ENCODE results near the gene ST7. TPM values are rescaled to one million over a fixed set of nuclear protein-coding genes. Genes with fewer than 3 reads are reported as not detected.

The ST7 gene
- total RNA-seq, 1 experiment from 2014 or later = 38.2 TPM

DNA sequence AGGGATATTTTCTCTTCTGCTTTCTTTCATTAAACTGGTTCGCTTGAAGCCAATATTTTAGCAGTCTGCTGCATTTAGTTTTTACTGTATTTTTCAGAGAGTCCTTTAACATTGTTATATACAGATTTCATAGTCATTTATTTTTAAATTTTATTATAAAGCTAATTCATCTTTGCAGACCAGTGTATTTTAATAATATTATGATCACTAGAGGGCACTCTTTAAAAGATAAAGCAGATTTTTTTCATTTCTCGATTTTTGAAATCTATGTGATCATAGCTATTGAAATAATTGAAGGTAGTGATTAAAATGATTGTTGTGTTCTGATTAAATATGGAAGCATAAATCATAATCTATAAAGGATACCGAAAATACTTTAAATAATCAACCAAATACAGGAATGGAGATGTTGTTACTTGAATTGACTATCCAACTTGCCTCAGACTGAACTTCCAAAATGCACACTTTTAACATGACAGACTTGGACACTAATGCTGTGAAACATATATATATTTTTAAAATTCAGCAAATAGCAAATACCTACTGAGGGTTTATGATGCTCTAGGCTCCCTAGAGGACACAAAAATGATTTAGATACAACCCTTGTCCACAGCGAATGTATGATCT lies 35.2 kb downstream of the ST7 start:
- CTCF ChIA-PET = interaction anchor here (0.6 to 1.2 kb wide), 6 partner anchors 19 to 397 kb away, joined by 3 to 11 read pairs (median 3); no protein-coding TSS in a partner anchor
- Histone ChIP-seq H3K27me3 (replicated peaks; ENCODE audit: control insufficient read depth, insufficient read depth, low read length) (no peaks in the 10 kb centered on the region), H3K4me3 (ENCODE audit: low read depth, low read length) (no peak overlapping the region), H3K4me1 (peaks cover 5% of the 10 kb centered on the region; the same call in 1 of the 2 replicates), H3K36me3 (ENCODE audit: control insufficient read depth, insufficient read depth, low read length) (no peaks in the 10 kb centered on the region), H3K9me3 (0 out of 2 replicates have a peak, but pooled peaks cover 5% of the 10 kb centered on the region)
- Mint-ChIP-seq H3K4me3 (ENCODE audit: unreplicated experiment) (no peak overlapping the region), H3K36me3 (ENCODE audit: insufficient read depth, unreplicated experiment) (peaks cover 15% of the 10 kb centered on the region), H3K4me1 (ENCODE audit: low read depth, unreplicated experiment) (peaks cover 6% of the 10 kb centered on the region), H3K9me3 (ENCODE audit: unreplicated experiment) (peaks cover 34% of the 10 kb centered on the region), H3K27me3 (ENCODE audit: insufficient read depth, unreplicated experiment) (no peaks in the 10 kb centered on the region), H3K27ac (ENCODE audit: unreplicated experiment) (no peak overlapping the region)
- TF ChIP-seq, protein P1, sequence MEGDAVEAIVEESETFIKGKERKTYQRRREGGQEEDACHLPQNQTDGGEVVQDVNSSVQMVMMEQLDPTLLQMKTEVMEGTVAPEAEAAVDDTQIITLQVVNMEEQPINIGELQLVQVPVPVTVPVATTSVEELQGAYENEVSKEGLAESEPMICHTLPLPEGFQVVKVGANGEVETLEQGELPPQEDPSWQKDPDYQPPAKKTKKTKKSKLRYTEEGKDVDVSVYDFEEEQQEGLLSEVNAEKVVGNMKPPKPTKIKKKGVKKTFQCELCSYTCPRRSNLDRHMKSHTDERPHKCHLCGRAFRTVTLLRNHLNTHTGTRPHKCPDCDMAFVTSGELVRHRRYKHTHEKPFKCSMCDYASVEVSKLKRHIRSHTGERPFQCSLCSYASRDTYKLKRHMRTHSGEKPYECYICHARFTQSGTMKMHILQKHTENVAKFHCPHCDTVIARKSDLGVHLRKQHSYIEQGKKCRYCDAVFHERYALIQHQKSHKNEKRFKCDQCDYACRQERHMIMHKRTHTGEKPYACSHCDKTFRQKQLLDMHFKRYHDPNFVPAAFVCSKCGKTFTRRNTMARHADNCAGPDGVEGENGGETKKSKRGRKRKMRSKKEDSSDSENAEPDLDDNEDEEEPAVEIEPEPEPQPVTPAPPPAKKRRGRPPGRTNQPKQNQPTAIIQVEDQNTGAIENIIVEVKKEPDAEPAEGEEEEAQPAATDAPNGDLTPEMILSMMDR (IDR thresholded peaks at IDR 0.05; ENCODE audit: insufficient read depth in 1 of 2, low read depth in 1 of 2, low read length in 1 of 2, severe bottlenecking in 1 of 2, unreplicated experiment in 1 of 2) = peak in 1 of 2 experiments; percentile 42
- intact Hi-C loops (cut with micrococcal nuclease; ENCODE audit: unreplicated experiment) = loop anchor here (1.0 to 2.0 kb wide), 2 partner anchors 24 to 58 kb away; no protein-coding TSS in a partner anchor
- DNase-seq = no peak
- POLR2A ChIA-PET = no interaction called here
- BruUV-seq (replicated peaks) = no TSS peak

- Histone ChIP-seq H3K4me1 (peaks cover 5% of the 10 kb centered on the region; the same call in 1 of the 2 replicates), H3K4me3 (ENCODE audit: low read depth, low read length) (no peak overlapping the region), H3K36me3 (ENCODE audit: control insufficient read depth, insufficient read depth, low read length) (no peaks in the 10 kb centered on the region), H3K9me3 (0 out of 2 replicates have a peak, but pooled peaks cover 5% of the 10 kb centered on the region), H3K27me3 (replicated peaks; ENCODE audit: control insufficient read depth, insufficient read depth, low read length) (no peaks in the 10 kb centered on the region)
- intact Hi-C loops (cut with micrococcal nuclease; ENCODE audit: unreplicated experiment) = no loop called here
- no TSS peak for BruUV-seq (replicated peaks)
- H3K4me3 Mint-ChIP-seq (ENCODE audit: unreplicated experiment) = no peak overlapping the region
- POLR2A ChIA-PET = no interaction called here
- H3K4me1 Mint-ChIP-seq (ENCODE audit: low read depth, unreplicated experiment) = peaks cover 6% of the 10 kb centered on the region
- H3K27me3 Mint-ChIP-seq (ENCODE audit: insufficient read depth, unreplicated experiment) = no peaks in the 10 kb centered on the region
- CTCF ChIA-PET = no interaction called here
- no peak overlapping the region for H3K27ac Mint-ChIP-seq (ENCODE audit: unreplicated experiment)
- peaks cover 34% of the 10 kb centered on the region for H3K9me3 Mint-ChIP-seq (ENCODE audit: unreplicated experiment)
- no peak for DNase-seq
- TF ChIP-seq, protein P1 (IDR thresholded peaks at IDR 0.05; ENCODE audit: insufficient read depth in 1 of 2, low read depth in 1 of 2, low read length in 1 of 2, severe bottlenecking in 1 of 2, unreplicated experiment in 1 of 2) = no peak
- peaks cover 15% of the 10 kb centered on the region for H3K36me3 Mint-ChIP-seq (ENCODE audit: insufficient read depth, unreplicated experiment)
Observed at GRCh38 chr7:116990056-116990455, 36.8 kb downstream of the ST7 start.

- no peak overlapping the region for H3K27ac Mint-ChIP-seq (ENCODE audit: unreplicated experiment)
- peaks cover 34% of the 10 kb centered on the region for H3K9me3 Mint-ChIP-seq (ENCODE audit: unreplicated experiment)
- TF ChIP-seq, protein P1 (IDR thresholded peaks at IDR 0.05; ENCODE audit: insufficient read depth in 1 of 2, low read depth in 1 of 2, low read length in 1 of 2, severe bottlenecking in 1 of 2, unreplicated experiment in 1 of 2) = no peak
- DNase-seq = no peak
- Histone ChIP-seq H3K27me3 (replicated peaks; ENCODE audit: control insufficient read depth, insufficient read depth, low read length) (no peaks in the 10 kb centered on the region), H3K4me1 (peaks cover 5% of the 10 kb centered on the region; the same call in 1 of the 2 replicates), H3K36me3 (ENCODE audit: control insufficient read depth, insufficient read depth, low read length) (no peaks in the 10 kb centered on the region; the same call in 1 of the 2 replicates), H3K9me3 (0 out of 2 replicates have a peak, but pooled peaks cover 5% of the 10 kb centered on the region), H3K4me3 (ENCODE audit: low read depth, low read length) (no peak overlapping the region)
- no TSS peak for BruUV-seq (replicated peaks)
- ChIA-PET CTCF (no interaction called here), POLR2A (no interaction called here)
- intact Hi-C loops (cut with micrococcal nuclease; ENCODE audit: unreplicated experiment) = no loop called here
- H3K4me3 Mint-ChIP-seq (ENCODE audit: unreplicated experiment) = no peak overlapping the region
- H3K27me3 Mint-ChIP-seq (ENCODE audit: insufficient read depth, unreplicated experiment) = no peaks in the 10 kb centered on the region
- H3K36me3 Mint-ChIP-seq (ENCODE audit: insufficient read depth, unreplicated experiment) = peaks cover 16% of the 10 kb centered on the region
- H3K4me1 Mint-ChIP-seq (ENCODE audit: low read depth, unreplicated experiment) = peaks cover 6% of the 10 kb centered on the region
Observed at GRCh38 chr7:116991233-116991632, 37.9 kb downstream of the ST7 start.
